H9 (cell line): ENCODE measurements around the gene BCORL1. TPM values are rescaled to one million over a fixed set of nuclear protein-coding genes. Genes with fewer than 3 reads are reported as not detected.

Experiments
- DNase-seq: peaks from one replicate; pipeline ENCODE4 v3.0.0-alpha.2; 2017
- H2AFZ ChIP-seq: one replicate; pipeline ENCODE4 v1.6.1; 2013; ENCODE audit warnings: mild to moderate bottlenecking, low read length, control low read depth, moderate library complexity
- H2AK5ac ChIP-seq: 2 replicates; pipeline ENCODE4 v1.6.1; 2013; ENCODE audit warnings: low read length, control low read depth, mixed read lengths; ENCODE audit not compliant: insufficient read length
- H2BK120ac ChIP-seq: one replicate; pipeline ENCODE4 v1.6.1; 2013; ENCODE audit warnings: low read depth, mild to moderate bottlenecking, low read length, control low read depth, inconsistent platforms; ENCODE audit not compliant: poor library complexity, severe bottlenecking
- H2BK12ac ChIP-seq: 2 replicates; pipeline ENCODE4 v1.6.1; 2013; ENCODE audit warnings: low read length, control low read depth, mixed read lengths, low read depth; ENCODE audit not compliant: insufficient read length
- H2BK15ac ChIP-seq: 2 replicates; pipeline ENCODE4 v1.6.1; 2013; ENCODE audit warnings: low read depth, low read length, control low read depth
- H2BK20ac ChIP-seq: one replicate; pipeline ENCODE4 v1.6.1; 2013; ENCODE audit warnings: low read depth, mild to moderate bottlenecking, low read length, control low read depth, inconsistent platforms; ENCODE audit not compliant: poor library complexity, severe bottlenecking
- H2BK5ac ChIP-seq: 2 replicates; pipeline ENCODE4 v1.6.1; 2013; ENCODE audit warnings: low read length, control low read depth, mixed read lengths; ENCODE audit not compliant: insufficient read length
- H3K14ac ChIP-seq: 2 replicates; pipeline ENCODE4 v1.6.1; 2013; ENCODE audit warnings: low read length, control low read depth; ENCODE audit not compliant: insufficient read depth
- H3K18ac ChIP-seq: 2 replicates; pipeline ENCODE4 v1.6.1; 2013; ENCODE audit warnings: low read depth, mild to moderate bottlenecking, mixed read lengths, low read length, control low read depth; ENCODE audit not compliant: insufficient read length
- H3K23ac ChIP-seq: 2 replicates; pipeline ENCODE4 v1.6.1; 2013; ENCODE audit warnings: low read length, control low read depth, mixed read lengths, low read depth; ENCODE audit not compliant: insufficient read length
- H3K23me2 ChIP-seq: 2 replicates; pipeline ENCODE4 v1.6.1; 2013; ENCODE audit warnings: low read depth, mild to moderate bottlenecking, mixed read lengths, low read length, control low read depth; ENCODE audit not compliant: insufficient read length, poor library complexity, severe bottlenecking
- H3K27ac ChIP-seq: 2 replicates; pipeline ENCODE4 v1.5.1; 2013; ENCODE audit warnings: low read length, control low read depth, mixed read lengths, low read depth; ENCODE audit not compliant: insufficient read length
- H3K27me3 ChIP-seq: 2 replicates; pipeline ENCODE4 v1.6.1; 2013; ENCODE audit warnings: low read length, control low read depth, inconsistent platforms; ENCODE audit not compliant: insufficient read depth
- H3K4ac ChIP-seq: 2 replicates; pipeline ENCODE4 v1.6.1; 2013; ENCODE audit warnings: low read depth, mild to moderate bottlenecking, control low read depth, inconsistent platforms, low read length, moderate library complexity
- H3K4me1 ChIP-seq: 2 replicates; pipeline ENCODE4 v1.6.1; 2013; ENCODE audit warnings: low read length, control low read depth, inconsistent platforms; ENCODE audit not compliant: insufficient read depth
- H3K4me2 ChIP-seq: 2 replicates; pipeline ENCODE4 v1.6.1; 2013; ENCODE audit warnings: low read length, control low read depth, mixed read lengths; ENCODE audit not compliant: insufficient read length, insufficient read depth
- H3K56ac ChIP-seq: 2 replicates; pipeline ENCODE4 v1.6.1; 2013; ENCODE audit warnings: low read depth, mild to moderate bottlenecking, mixed read lengths, low read length, control low read depth; ENCODE audit not compliant: insufficient read length
- H3K79me1 ChIP-seq: 2 replicates; pipeline ENCODE4 v1.6.1; 2013; ENCODE audit warnings: low read depth, mild to moderate bottlenecking, moderate library complexity, low read length, control low read depth, inconsistent platforms; ENCODE audit not compliant: insufficient read depth, poor library complexity, severe bottlenecking
- H3K79me2 ChIP-seq: 2 replicates; pipeline ENCODE4 v1.6.1; 2013; ENCODE audit warnings: low read length, control low read depth, inconsistent platforms; ENCODE audit not compliant: insufficient read depth
- H3K9ac ChIP-seq: 2 replicates; pipeline ENCODE4 v1.6.1; 2013; ENCODE audit warnings: low read length, control low read depth, mixed read lengths; ENCODE audit not compliant: insufficient read length; ENCODE audit errors: extremely low read depth
- H3K9me3 ChIP-seq: one replicate; pipeline ENCODE4 v1.6.1; 2013; ENCODE audit warnings: low read depth, low read length, inconsistent platforms; ENCODE audit not compliant: control insufficient read depth
- H3T11ph ChIP-seq: one replicate; pipeline ENCODE4 v1.6.1; 2013; ENCODE audit warnings: mild to moderate bottlenecking, low read length, control low read depth, inconsistent platforms
- H4K20me1 ChIP-seq: one replicate; pipeline ENCODE4 v1.6.1; 2013; ENCODE audit not compliant: control insufficient read depth, insufficient read length, insufficient read depth
- H4K5ac ChIP-seq: 2 replicates; pipeline ENCODE4 v1.6.1; 2013; ENCODE audit warnings: low read depth, mild to moderate bottlenecking, mixed read lengths, low read length, control low read depth; ENCODE audit not compliant: insufficient read length
- H4K8ac ChIP-seq: replicated peaks from 2 replicates; pipeline ENCODE4 v1.6.1; 2013; ENCODE audit warnings: low read length, control low read depth, mixed read lengths, low read depth; ENCODE audit not compliant: insufficient read length
- H4K91ac ChIP-seq: 2 replicates; pipeline ENCODE4 v1.6.1; 2013; ENCODE audit warnings: low read depth, mild to moderate bottlenecking, moderate library complexity, mixed read lengths, low read length, control low read depth; ENCODE audit not compliant: insufficient read length
- H3K27ac Mint-ChIP-seq, 3 experiments: 2 replicates in 2 of 3; 3 replicates in 1 of 3; pipeline ENCODE4 v1.8.0; 2020 to 2021; ENCODE audit warnings: mixed read lengths in 3 of 3, mild to moderate bottlenecking in 1 of 3, moderate library complexity in 1 of 3
- H3K27me3 Mint-ChIP-seq: 2 replicates; pipeline ENCODE4 v1.8.0; 2021; ENCODE audit warnings: low read depth, mild to moderate bottlenecking, moderate library complexity, mixed read lengths
- H3K36me3 Mint-ChIP-seq, 3 experiments: 2 replicates in 2 of 3; 3 replicates in 1 of 3; pipeline ENCODE4 v1.8.0; 2020 to 2021; ENCODE audit warnings: low read depth in 3 of 3, mixed read lengths in 3 of 3; ENCODE audit not compliant: insufficient read depth in 1 of 3
- H3K4me1 Mint-ChIP-seq, 2 experiments: 2 replicates each; pipeline ENCODE4 v1.8.0; 2020; ENCODE audit warnings: mixed read lengths in 2 of 2
- H3K4me3 Mint-ChIP-seq, 2 experiments: 2 replicates in 1 of 2; 3 replicates in 1 of 2; pipeline ENCODE4 v1.8.0; 2020 to 2021; ENCODE audit warnings: mild to moderate bottlenecking in 2 of 2, mixed read lengths in 2 of 2, moderate library complexity in 1 of 2
- H3K9me3 Mint-ChIP-seq, 2 experiments: 2 replicates in 1 of 2; 3 replicates in 1 of 2; pipeline ENCODE4 v1.8.0; 2020; ENCODE audit warnings: mild to moderate bottlenecking in 2 of 2, mixed read lengths in 2 of 2, moderate library complexity in 1 of 2
- WGBS: extraction: QIAGEN DNeasy Blood & Tissue Kit; methylation state at CpG from one replicate; pipeline ENCODE4 v1.1.7; 2013; ENCODE audit warnings: missing lambda C conversion rate, low lambda C conversion rate, mixed read lengths; ENCODE audit not compliant: insufficient read length; ENCODE audit errors: extremely low coverage; 5-methylcytosine and 5-hydroxymethylcytosine counted together
- total RNA-seq: library from RNA; stranded (reverse); gene quantifications from 2 replicates; pipeline ENCODE4 v1.2.1, GENCODE V29; 2021
- TF ChIP-seq, protein P1 (sequence below): fragments of 200-600 bp; sonication (generic); conservative IDR thresholded peaks from 3 replicates; pipeline ENCODE4 v1.8.0; 2021; ENCODE audit warnings: antibody characterized with exemption, mild to moderate bottlenecking

Gene BCORL1
- total RNA-seq, 1 experiment from 2014 or later = 6.1 TPM

DNA sequence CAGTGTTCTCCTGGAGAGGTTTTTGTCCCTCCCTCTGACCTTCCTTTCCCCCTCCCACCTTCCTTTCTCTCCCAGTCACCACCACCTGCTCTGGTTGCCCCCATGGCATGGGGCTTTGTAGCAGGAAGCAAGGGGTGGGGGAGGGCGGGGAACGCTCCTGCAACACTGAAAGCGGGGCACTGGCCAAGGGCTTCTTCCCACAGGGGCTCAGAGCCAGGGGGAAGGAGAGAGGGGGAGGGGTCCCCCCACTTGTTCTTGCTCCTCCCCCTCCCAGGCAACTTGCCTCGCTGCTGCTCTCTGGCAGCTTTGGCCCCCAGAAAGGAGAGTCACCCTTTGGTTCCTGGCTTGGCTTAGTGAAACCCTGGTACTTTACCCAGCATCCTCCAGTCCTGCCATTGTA, 48.4 kb downstream of the BCORL1 start:
- H3K4me2 ChIP-seq = no peak overlapping the region
- H3K23me2 ChIP-seq = no peaks in the 10 kb centered on the region
- H3K4me3 Mint-ChIP-seq = no peak overlapping the region; a peak in 1 of 5 replicates
- no peak overlapping the region for H3K4ac ChIP-seq
- no peak overlapping the region for H3K27ac ChIP-seq
- no peak overlapping the region for H3K56ac ChIP-seq
- peaks cover 0 to 69% of the 10 kb centered on the region in 2 experiments; a peak in 3 of 5 replicates for H3K9me3 Mint-ChIP-seq
- no peaks in the 10 kb centered on the region for H3K27me3 ChIP-seq
- H3K4me1 Mint-ChIP-seq = peaks cover 0 to 9% of the 10 kb centered on the region in 2 experiments; a peak in 1 of 4 replicates
- no peak overlapping the region for H3K9ac ChIP-seq
- no peaks in the 10 kb centered on the region for H3K79me1 ChIP-seq
- TF ChIP-seq, protein P1, sequence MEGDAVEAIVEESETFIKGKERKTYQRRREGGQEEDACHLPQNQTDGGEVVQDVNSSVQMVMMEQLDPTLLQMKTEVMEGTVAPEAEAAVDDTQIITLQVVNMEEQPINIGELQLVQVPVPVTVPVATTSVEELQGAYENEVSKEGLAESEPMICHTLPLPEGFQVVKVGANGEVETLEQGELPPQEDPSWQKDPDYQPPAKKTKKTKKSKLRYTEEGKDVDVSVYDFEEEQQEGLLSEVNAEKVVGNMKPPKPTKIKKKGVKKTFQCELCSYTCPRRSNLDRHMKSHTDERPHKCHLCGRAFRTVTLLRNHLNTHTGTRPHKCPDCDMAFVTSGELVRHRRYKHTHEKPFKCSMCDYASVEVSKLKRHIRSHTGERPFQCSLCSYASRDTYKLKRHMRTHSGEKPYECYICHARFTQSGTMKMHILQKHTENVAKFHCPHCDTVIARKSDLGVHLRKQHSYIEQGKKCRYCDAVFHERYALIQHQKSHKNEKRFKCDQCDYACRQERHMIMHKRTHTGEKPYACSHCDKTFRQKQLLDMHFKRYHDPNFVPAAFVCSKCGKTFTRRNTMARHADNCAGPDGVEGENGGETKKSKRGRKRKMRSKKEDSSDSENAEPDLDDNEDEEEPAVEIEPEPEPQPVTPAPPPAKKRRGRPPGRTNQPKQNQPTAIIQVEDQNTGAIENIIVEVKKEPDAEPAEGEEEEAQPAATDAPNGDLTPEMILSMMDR = no peak
- WGBS = no CpG with 5 or more reads among the region's 4 CpGs
- no peak overlapping the region for H2AFZ ChIP-seq
- no peak overlapping the region for H3T11ph ChIP-seq
- H2BK120ac ChIP-seq = no peak overlapping the region
- H2AK5ac ChIP-seq = no peak overlapping the region
- no peak overlapping the region for H4K8ac ChIP-seq
- H3K18ac ChIP-seq = no peak overlapping the region
- peaks cover 3 to 37% (median 24%) of the 10 kb centered on the region in 3 experiments; a peak in 5 of 7 replicates for H3K36me3 Mint-ChIP-seq
- DNase-seq = no peak
- H4K5ac ChIP-seq = no peak overlapping the region
- H3K14ac ChIP-seq = no peak overlapping the region
- H3K79me2 ChIP-seq = no peaks in the 10 kb centered on the region
- H3K23ac ChIP-seq = no peak overlapping the region
- H4K91ac ChIP-seq = no peak overlapping the region
- H3K27ac Mint-ChIP-seq = no peak overlapping the region; a peak in 2 of 7 replicates
- no peaks in the 10 kb centered on the region for H3K4me1 ChIP-seq
- H4K20me1 ChIP-seq = no peaks in the 10 kb centered on the region
- no peak overlapping the region for H2BK5ac ChIP-seq
- no peaks in the 10 kb centered on the region for H3K27me3 Mint-ChIP-seq
- peaks cover 18% of the 10 kb centered on the region for H3K9me3 ChIP-seq
- no peak overlapping the region for H2BK20ac ChIP-seq
- H2BK12ac ChIP-seq = no peak overlapping the region
- no peak overlapping the region for H2BK15ac ChIP-seq
